OCI-LY3 (cell line): ENCODE measurements around the gene FAM111A.

ENCODE experiments used
- H2AFZ ChIP-seq: fragments of 200-600, 300-600 bp; shearing (Covaris generic); 2 replicates; pipeline ENCODE4 v1.6.0; 2014; ENCODE audit warnings: antibody characterized with exemption, low read depth, low read length
- H3K27ac ChIP-seq: fragments of 200-600, 300-600 bp; sonication (generic); 2 replicates; pipeline ENCODE4 v1.5.1; 2014; ENCODE audit warnings: mild to moderate bottlenecking, low read length, moderate library complexity, mixed read lengths
- H3K27me3 ChIP-seq: fragments of 200-600, 300-600 bp; sonication (generic); 2 replicates; pipeline ENCODE4 v1.6.1; 2014; ENCODE audit warnings: low read depth, low read length, mixed read lengths
- H3K36me3 ChIP-seq: fragments of 200-600, 300-600 bp; sonication (generic); replicated peaks from 2 replicates; pipeline ENCODE3; 2014; ENCODE audit warnings: low read depth, low read length, mixed read lengths
- H3K4me1 ChIP-seq: fragments of 300-600, 200-600 bp; sonication (generic); 2 replicates; pipeline ENCODE4 v1.6.1; 2014; ENCODE audit warnings: low read length, mixed read lengths
- H3K4me2 ChIP-seq: fragments of 200-600, 300-600 bp; sonication (generic); 2 replicates; pipeline ENCODE4 v1.6.1; 2014; ENCODE audit warnings: low read length, mixed read lengths
- H3K4me3 ChIP-seq: fragments of 300-600, 200-600 bp; sonication (generic); 2 replicates; pipeline ENCODE4 v1.5.1; 2014; ENCODE audit warnings: antibody characterized with exemption, mild to moderate bottlenecking, low read length, moderate library complexity
- H3K79me2 ChIP-seq: fragments of 300-600, 200-600 bp; shearing (Covaris generic); 2 replicates; pipeline ENCODE4 v1.6.1; 2014; ENCODE audit warnings: mild to moderate bottlenecking, low read length, mixed read lengths
- H3K9ac ChIP-seq: fragments of 300-600, 200-600 bp; shearing (Covaris generic); 2 replicates; pipeline ENCODE4 v1.6.0; 2014; ENCODE audit warnings: mild to moderate bottlenecking, low read length, moderate library complexity
- H3K9me3 ChIP-seq: fragments of 200-600, 300-600 bp; shearing (Covaris generic); 2 replicates; pipeline ENCODE4 v1.6.1; 2014; ENCODE audit warnings: low read length, mixed read lengths; ENCODE audit not compliant: insufficient read depth
- H4K20me1 ChIP-seq: fragments of 200-600, 300-600 bp; sonication (generic); 2 replicates; pipeline ENCODE4 v1.6.1; 2016; ENCODE audit warnings: low read length, mixed read lengths; ENCODE audit not compliant: insufficient read depth
- EZH2phosphoT487 ChIP-seq: fragments of 200-600 bp; shearing (Covaris generic); IDR thresholded peaks from 2 replicates; pipeline ENCODE4 v1.6.1; 2018; ENCODE audit warnings: antibody characterized with exemption, mixed run types, low read depth
- TF ChIP-seq, protein P1 (sequence below): fragments of 200-600, 300-600 bp; sonication (generic); IDR thresholded peaks from 2 replicates; pipeline ENCODE4 v1.5.1; 2014; ENCODE audit warnings: antibody characterized with exemption, low read length, low read depth

Gene FAM111A

DNA sequence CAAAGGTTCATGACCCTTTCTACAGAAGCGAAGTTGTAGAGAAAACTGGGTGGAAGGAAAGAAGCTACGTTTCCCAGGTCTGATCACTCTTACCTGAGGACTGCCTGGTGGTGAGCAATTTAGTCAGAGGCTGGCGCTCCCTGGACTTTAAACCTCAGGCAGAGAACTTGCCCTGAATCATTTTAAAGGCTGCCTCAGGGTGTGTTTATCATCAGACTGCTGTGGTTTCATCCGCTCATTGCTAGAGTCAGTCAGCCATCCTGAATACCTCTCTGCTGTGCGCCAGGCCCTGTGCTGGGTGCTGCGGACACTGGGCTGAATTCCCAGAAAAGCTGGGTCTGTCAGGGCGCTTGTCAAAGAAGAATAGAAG is 32.0 kb downstream of the FAM111A start:
- no peak overlapping the region for H3K4me2 ChIP-seq
- H3K4me1 ChIP-seq, result peaks cover 17% of the 10 kb centered on the region
- H4K20me1 ChIP-seq, result 0 out of 2 replicates have a peak, but pooled peaks cover 4% of the 10 kb centered on the region
- H3K36me3 ChIP-seq, result peaks cover 24% of the 10 kb centered on the region
- H2AFZ ChIP-seq, result no peak overlapping the region
- peaks cover 12% of the 10 kb centered on the region; the same call in 1 of the 2 replicates for H3K9me3 ChIP-seq
- H3K27me3 ChIP-seq, result peaks cover 13% of the 10 kb centered on the region
- H3K4me3 ChIP-seq, result no peak overlapping the region
- TF ChIP-seq, protein P1, sequence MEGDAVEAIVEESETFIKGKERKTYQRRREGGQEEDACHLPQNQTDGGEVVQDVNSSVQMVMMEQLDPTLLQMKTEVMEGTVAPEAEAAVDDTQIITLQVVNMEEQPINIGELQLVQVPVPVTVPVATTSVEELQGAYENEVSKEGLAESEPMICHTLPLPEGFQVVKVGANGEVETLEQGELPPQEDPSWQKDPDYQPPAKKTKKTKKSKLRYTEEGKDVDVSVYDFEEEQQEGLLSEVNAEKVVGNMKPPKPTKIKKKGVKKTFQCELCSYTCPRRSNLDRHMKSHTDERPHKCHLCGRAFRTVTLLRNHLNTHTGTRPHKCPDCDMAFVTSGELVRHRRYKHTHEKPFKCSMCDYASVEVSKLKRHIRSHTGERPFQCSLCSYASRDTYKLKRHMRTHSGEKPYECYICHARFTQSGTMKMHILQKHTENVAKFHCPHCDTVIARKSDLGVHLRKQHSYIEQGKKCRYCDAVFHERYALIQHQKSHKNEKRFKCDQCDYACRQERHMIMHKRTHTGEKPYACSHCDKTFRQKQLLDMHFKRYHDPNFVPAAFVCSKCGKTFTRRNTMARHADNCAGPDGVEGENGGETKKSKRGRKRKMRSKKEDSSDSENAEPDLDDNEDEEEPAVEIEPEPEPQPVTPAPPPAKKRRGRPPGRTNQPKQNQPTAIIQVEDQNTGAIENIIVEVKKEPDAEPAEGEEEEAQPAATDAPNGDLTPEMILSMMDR, result no peak
- TF ChIP-seq EZH2phosphoT487, result no peak
- no peak overlapping the region for H3K27ac ChIP-seq
- H3K9ac ChIP-seq, result no peak overlapping the region
- no peaks in the 10 kb centered on the region; the same call in 1 of the 2 replicates for H3K79me2 ChIP-seq

- Histone ChIP-seq H2AFZ (no peak overlapping the region), H3K9me3 (peaks cover 16% of the 10 kb centered on the region), H4K20me1 (0 out of 2 replicates have a peak, but pooled peaks cover 4% of the 10 kb centered on the region), H3K9ac (no peak overlapping the region), H3K4me1 (peaks cover 17% of the 10 kb centered on the region), H3K4me3 (no peak overlapping the region), H3K36me3 (peaks cover 28% of the 10 kb centered on the region), H3K79me2 (no peaks in the 10 kb centered on the region; the same call in 1 of the 2 replicates), H3K27me3 (peaks cover 13% of the 10 kb centered on the region), H3K27ac (no peak overlapping the region), H3K4me2 (no peak overlapping the region)
- TF ChIP-seq, protein P1, result no peak
- no peak for TF ChIP-seq EZH2phosphoT487
These were observed 32.4 kb downstream of the FAM111A start for GRCh38 chr11:59175091-59175501.

DNA sequence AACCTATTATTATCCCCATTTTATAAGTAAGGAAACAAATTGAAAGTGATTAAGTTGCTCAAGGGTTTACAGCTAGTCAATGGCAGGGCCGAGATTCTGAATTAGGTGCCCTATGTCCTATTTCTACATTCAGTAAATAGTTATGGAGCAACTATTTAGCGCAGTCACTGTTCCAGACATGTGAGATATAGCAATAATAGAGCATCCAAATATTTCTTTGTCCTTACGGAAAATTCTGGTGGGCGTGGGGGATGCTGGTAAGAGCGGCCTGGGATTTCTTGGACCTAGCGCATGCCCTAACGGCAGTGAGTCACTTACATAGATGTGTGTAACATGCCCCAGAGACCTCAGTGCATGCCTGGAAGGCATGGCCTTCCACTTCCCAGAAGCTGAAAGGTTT is 33.7 kb downstream of the FAM111A start:
- Histone ChIP-seq H3K4me1 (peaks cover 14% of the 10 kb centered on the region), H3K4me2 (no peak overlapping the region)

DNA sequence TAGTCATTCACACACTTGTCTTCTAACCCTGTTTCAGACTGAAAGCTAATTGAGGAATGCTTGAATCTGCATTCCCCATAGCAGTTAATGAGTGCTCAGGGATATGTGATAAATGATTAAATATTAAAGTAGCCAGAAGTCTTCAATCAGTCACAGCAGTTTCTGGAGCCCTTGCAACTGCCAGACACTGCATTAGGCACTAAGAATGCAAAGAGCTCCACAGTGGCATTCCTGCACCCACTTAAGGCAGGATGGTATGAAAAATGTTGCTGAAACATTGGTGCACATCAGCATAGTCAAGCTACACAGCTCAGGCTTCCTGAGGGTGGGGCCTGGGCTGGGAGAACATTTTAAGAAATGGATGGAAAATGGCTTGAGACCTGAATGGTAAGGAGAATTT is 35.7 kb downstream of the FAM111A start:
- Histone ChIP-seq H2AFZ (no peak overlapping the region), H3K4me2 (no peak overlapping the region), H3K4me3 (no peak overlapping the region), H3K36me3 (peaks cover 37% of the 10 kb centered on the region), H3K27me3 (peaks cover 7% of the 10 kb centered on the region), H3K27ac (no peak overlapping the region), H4K20me1 (0 out of 2 replicates have a peak, but pooled peaks cover 4% of the 10 kb centered on the region), H3K79me2 (no peaks in the 10 kb centered on the region), H3K9ac (no peak overlapping the region), H3K4me1 (peaks cover 9% of the 10 kb centered on the region), H3K9me3 (peaks cover 16% of the 10 kb centered on the region)
- TF ChIP-seq, protein P1, result no peak
- no peak for TF ChIP-seq EZH2phosphoT487

More for the DNA sequence above, 33.7 kb downstream of the FAM111A start:
- H4K20me1 ChIP-seq, result 0 out of 2 replicates have a peak, but pooled peaks cover 4% of the 10 kb centered on the region
- no peak overlapping the region for H3K9ac ChIP-seq
- H3K36me3 ChIP-seq, result peaks cover 30% of the 10 kb centered on the region
- H2AFZ ChIP-seq, result no peak overlapping the region
- H3K4me3 ChIP-seq, result no peak overlapping the region
- peaks cover 16% of the 10 kb centered on the region for H3K9me3 ChIP-seq
- H3K27me3 ChIP-seq, result peaks cover 13% of the 10 kb centered on the region
- H3K79me2 ChIP-seq, result no peaks in the 10 kb centered on the region; the same call in 1 of the 2 replicates
- TF ChIP-seq, protein P1, result no peak
- TF ChIP-seq EZH2phosphoT487, result no peak
- H3K27ac ChIP-seq, result no peak overlapping the region
